Progenitor cell of endocrine pancreas (in vitro differentiated cells): ENCODE data around the gene SYT15. TPM values are rescaled to one million over a fixed set of nuclear protein-coding genes. Genes with fewer than 3 reads are reported as not detected.

ENCODE experiments used
- DNase-seq: peaks from one replicate; pipeline ENCODE4 v3.0.0; 2021; ENCODE audit warnings: low spot score; ENCODE audit not compliant: unreplicated experiment
- H3K27ac Mint-ChIP-seq: 2 replicates; pipeline ENCODE4 v1.8.0; 2021; ENCODE audit warnings: mild to moderate bottlenecking, moderate library complexity, mixed read lengths
- H3K27me3 Mint-ChIP-seq: 2 replicates; pipeline ENCODE4 v1.8.0; 2021; ENCODE audit warnings: mixed read lengths
- H3K36me3 Mint-ChIP-seq: 2 replicates; pipeline ENCODE4 v1.8.0; 2022; ENCODE audit warnings: mixed read lengths; ENCODE audit not compliant: insufficient read depth
- H3K4me1 Mint-ChIP-seq: 2 replicates; pipeline ENCODE4 v1.8.0; 2021; ENCODE audit warnings: low read depth, mixed read lengths
- H3K4me3 Mint-ChIP-seq: 2 replicates; pipeline ENCODE4 v1.8.0; 2021; ENCODE audit warnings: low read depth, mild to moderate bottlenecking, moderate library complexity, mixed read lengths
- H3K9me3 Mint-ChIP-seq: 2 replicates; pipeline ENCODE4 v1.8.0; 2021; ENCODE audit warnings: low read depth, mixed read lengths
- CTCF ChIP-seq: fragments of 200-600 bp; sonication (generic); IDR thresholded peaks from one replicate; pipeline ENCODE4 v1.5.0; 2021; ENCODE audit warnings: antibody characterized with exemption, mild to moderate bottlenecking; ENCODE audit not compliant: unreplicated experiment
- total RNA-seq: library from RNA; stranded (reverse); gene quantifications from 2 replicates; pipeline ENCODE4 v1.2.1, GENCODE V29; 2021

Gene SYT15
- total RNA-seq, 1 donor from 2014 or later, result 1.8 TPM

GRCh38 chr10:46540412-46541016 is 38.4 kb upstream of the SYT15 start:
- no peaks in the 10 kb centered on the region for H3K9me3 Mint-ChIP-seq
- H3K4me1 Mint-ChIP-seq, result peaks cover 9% of the 10 kb centered on the region
- H3K36me3 Mint-ChIP-seq, result no peaks in the 10 kb centered on the region
- TF ChIP-seq CTCF, result no peak
- peak overlapping the region; percentile 69 for H3K4me3 Mint-ChIP-seq
- peak overlapping the region; percentile 70 for H3K27ac Mint-ChIP-seq
- no peak for DNase-seq
- peaks cover 57% of the 10 kb centered on the region for H3K27me3 Mint-ChIP-seq

GRCh38 chr10:46541017-46541661 is 37.8 kb upstream of the SYT15 start:
- Mint-ChIP-seq H3K9me3 (no peaks in the 10 kb centered on the region), H3K27me3 (peaks cover 57% of the 10 kb centered on the region), H3K4me3 (peak overlapping the region; percentile 69), H3K36me3 (no peaks in the 10 kb centered on the region), H3K4me1 (peaks cover 9% of the 10 kb centered on the region), H3K27ac (peak overlapping the region; percentile 34)
- peak; percentile 80 for DNase-seq
- peak; percentile 71 for TF ChIP-seq CTCF

- Mint-ChIP-seq H3K27me3 (peaks cover 52% of the 10 kb centered on the region), H3K4me1 (peaks cover 9% of the 10 kb centered on the region), H3K27ac (no peak overlapping the region), H3K36me3 (no peaks in the 10 kb centered on the region), H3K4me3 (peak overlapping the region; percentile 64), H3K9me3 (no peaks in the 10 kb centered on the region)
- no peak for DNase-seq
- no peak for TF ChIP-seq CTCF
Observed at GRCh38 chr10:46541735-46542566, 37.0 kb upstream of the SYT15 start.

- H3K27ac Mint-ChIP-seq, result no peak overlapping the region
- H3K4me3 Mint-ChIP-seq, result peak overlapping the region; percentile 46
- TF ChIP-seq CTCF, result no peak
- no peaks in the 10 kb centered on the region for H3K36me3 Mint-ChIP-seq
- DNase-seq, result no peak
- peaks cover 44% of the 10 kb centered on the region for H3K27me3 Mint-ChIP-seq
- no peaks in the 10 kb centered on the region for H3K9me3 Mint-ChIP-seq
- H3K4me1 Mint-ChIP-seq, result peaks cover 9% of the 10 kb centered on the region
Observed at GRCh38 chr10:46542567-46543465, 36.1 kb upstream of the SYT15 start.
